T-helper 2 cell treated with Interferon-gamma antibody and Interleukin-4, amounts not matched to agents 5 μg/mL and 100 μg/mL, for 36 hours (primary cell): Measurements from ENCODE around the gene TSGA10.
A peak's percentile ranks its signal among the peaks of the same experiment; 100 is the strongest.
"Not testable (repeated sequence)": the region's sequence is repeated elsewhere in the genome, so short reads cannot be mapped to it uniquely, and the experiment has no call there.

Source experiments
- DNase-seq: peaks from one replicate; pipeline ENCODE4 v3.0.0; 2021; ENCODE audit warnings: low spot score
- H3K27ac Mint-ChIP-seq: one replicate; pipeline ENCODE4 v1.8.0; 2021; ENCODE audit warnings: mild to moderate bottlenecking, mixed read lengths
- H3K27me3 Mint-ChIP-seq: one replicate; pipeline ENCODE4 v1.8.0; 2021; ENCODE audit warnings: low read depth, mixed read lengths
- H3K36me3 Mint-ChIP-seq: one replicate; pipeline ENCODE4 v1.8.0; 2021; ENCODE audit warnings: low read depth, mixed read lengths
- H3K4me1 Mint-ChIP-seq: one replicate; pipeline ENCODE4 v1.8.0; 2021; ENCODE audit warnings: low read depth, mixed read lengths
- H3K4me3 Mint-ChIP-seq: one replicate; pipeline ENCODE4 v1.8.0; 2022; ENCODE audit warnings: mild to moderate bottlenecking, moderate library complexity, mixed read lengths
- H3K9me3 Mint-ChIP-seq: one replicate; pipeline ENCODE4 v1.8.0; 2021; ENCODE audit warnings: mixed read lengths

TSGA10 gene

DNA sequence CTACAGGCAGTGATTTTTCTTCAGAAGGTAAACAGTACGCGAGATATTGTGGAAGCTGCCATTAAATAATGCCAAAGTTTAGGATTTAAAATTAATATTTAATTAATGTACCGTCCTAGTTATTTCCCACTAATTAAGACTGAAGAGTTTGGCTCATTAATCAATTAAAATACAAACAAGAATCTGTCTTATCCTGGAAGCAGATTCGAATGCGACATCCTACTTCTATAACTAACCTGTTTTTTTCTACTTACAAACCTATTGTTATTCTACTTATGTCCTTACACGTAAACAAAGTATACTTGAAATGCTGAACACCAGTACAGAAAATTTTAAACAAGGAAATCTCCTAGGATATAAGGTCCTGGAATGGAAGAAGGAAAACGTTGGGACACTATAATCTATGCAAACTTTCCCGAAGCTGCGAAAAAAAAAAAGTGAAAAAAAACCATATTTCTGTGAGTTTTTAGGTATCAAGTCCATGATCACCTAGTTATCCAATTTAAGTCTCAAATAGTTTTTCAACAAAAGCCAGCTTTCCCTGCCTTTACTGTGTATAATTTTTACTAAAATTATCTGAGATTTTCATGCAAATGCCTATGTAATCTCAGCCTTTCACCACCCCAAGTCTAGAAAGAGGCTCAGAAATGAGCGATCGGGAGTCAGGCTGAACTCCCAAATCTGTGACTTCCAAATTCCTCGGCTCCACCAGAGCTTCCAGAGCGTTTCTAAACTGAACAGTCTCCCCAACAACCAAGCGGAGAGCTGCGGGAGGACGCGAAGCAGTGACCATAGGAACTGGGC, 14.5 kb downstream of the TSGA10 start:
- H3K27me3 Mint-ChIP-seq, result peaks cover 27% of the 10 kb centered on the region
- no peak for DNase-seq
- H3K9me3 Mint-ChIP-seq, result no peaks in the 10 kb centered on the region
- H3K4me1 Mint-ChIP-seq, result peaks cover 6% of the 10 kb centered on the region
- peak overlapping the region; percentile 79 for H3K27ac Mint-ChIP-seq
- no peaks in the 10 kb centered on the region for H3K36me3 Mint-ChIP-seq
- peak overlapping the region; percentile 93 for H3K4me3 Mint-ChIP-seq

DNA sequence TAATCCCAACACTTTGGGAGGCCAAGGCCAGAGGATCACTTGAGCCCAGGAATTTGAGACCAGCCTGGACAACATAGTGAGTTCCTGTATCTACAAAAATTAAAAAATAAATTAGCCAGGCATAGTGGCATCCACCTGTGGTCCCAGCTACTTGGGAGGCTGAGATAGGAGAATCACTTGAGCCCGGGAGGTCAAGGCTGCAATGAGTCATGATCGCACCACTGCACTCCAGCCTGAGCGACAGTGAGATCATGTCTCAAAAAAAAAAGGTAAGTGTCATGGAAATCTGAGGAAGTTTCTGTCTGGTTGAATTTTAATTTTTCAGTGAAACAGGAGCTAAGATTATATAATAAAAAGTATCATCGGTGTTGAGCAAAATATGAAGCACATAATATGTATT, 15.7 kb downstream of the TSGA10 start:
- peaks cover 29% of the 10 kb centered on the region for H3K27me3 Mint-ChIP-seq
- H3K27ac Mint-ChIP-seq, result no peak overlapping the region
- peaks cover 6% of the 10 kb centered on the region for H3K4me1 Mint-ChIP-seq
- no peaks in the 10 kb centered on the region for H3K36me3 Mint-ChIP-seq
- H3K4me3 Mint-ChIP-seq, result no peak overlapping the region
- peaks cover 3% of the 10 kb centered on the region for H3K9me3 Mint-ChIP-seq
- no peak for DNase-seq

DNA sequence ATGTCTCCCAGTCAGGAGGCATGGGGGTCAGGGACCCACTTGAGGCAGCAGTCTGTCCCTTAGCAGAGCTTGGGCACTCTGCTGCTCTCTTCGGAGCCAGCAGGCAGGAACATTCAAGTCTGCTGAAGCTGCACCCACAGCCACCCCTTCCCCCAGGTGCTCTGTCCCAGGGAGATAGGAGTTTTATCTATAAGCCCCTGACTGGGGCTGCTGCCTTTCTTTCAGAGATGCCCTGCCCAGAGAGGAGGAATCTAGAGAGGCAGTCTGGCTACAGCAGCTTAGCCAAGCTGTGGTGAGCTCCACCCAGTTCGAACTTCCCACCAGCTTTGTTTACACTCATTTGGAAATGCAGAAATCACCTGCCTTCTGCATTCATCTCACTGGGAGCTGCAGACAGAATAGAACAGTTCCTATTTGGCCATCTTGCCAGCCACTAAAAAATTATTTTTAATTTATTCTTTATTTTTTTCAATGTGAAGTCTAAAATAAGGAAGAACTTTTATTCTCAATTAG, 19.6 kb downstream of the TSGA10 start:
- not testable (repeated sequence) for H3K27ac Mint-ChIP-seq, H3K4me1 Mint-ChIP-seq, H3K4me3 Mint-ChIP-seq, H3K36me3 Mint-ChIP-seq, DNase-seq
- Mint-ChIP-seq H3K27me3 (peaks cover 23% of the 10 kb centered on the region), H3K9me3 (peaks cover 34% of the 10 kb centered on the region)

DNA sequence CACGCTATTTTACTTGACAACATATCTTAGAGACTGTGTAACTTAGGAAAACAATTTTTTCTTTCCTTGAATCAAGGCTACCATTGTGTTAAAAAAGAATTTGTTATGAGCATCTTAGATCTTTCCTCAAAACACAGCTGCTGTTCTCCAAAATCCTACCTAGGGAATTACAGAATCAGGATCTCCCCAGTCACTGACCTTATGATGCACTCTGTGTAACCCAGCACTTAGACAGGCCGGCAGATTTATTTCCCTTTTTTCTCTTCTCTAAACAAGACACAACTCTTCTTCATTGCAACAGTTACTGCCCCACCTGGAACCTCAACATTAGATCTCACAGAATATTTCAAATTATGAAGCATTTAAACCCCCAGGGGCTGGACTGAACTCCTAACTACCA, 26.8 kb downstream of the TSGA10 start:
- Mint-ChIP-seq H3K9me3 (peaks cover 28% of the 10 kb centered on the region), H3K4me1 (no peaks in the 10 kb centered on the region), H3K4me3 (no peak overlapping the region), H3K36me3 (no peaks in the 10 kb centered on the region), H3K27me3 (peaks cover 4% of the 10 kb centered on the region), H3K27ac (no peak overlapping the region)
- no peak for DNase-seq

DNA sequence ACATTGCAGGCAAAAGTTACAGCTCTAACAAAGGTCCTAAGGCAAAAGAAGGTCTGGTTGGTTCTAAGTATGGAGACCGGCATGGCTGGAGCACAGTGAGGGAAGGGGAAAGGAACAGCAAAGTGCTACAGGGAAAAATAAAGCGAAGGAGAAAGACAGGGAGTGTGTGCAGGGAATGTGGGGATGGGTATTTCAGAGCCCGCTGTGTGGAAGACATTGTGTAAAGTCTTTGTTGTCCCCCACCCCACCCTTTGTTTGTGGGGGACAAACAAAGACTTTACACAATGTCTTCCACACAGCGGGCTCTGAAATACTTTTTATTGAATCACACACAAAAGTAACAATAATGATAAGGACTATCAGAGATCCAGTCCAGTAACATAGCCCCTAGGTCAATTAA, 42.1 kb downstream of the TSGA10 start:
- Mint-ChIP-seq H3K4me1 (no peaks in the 10 kb centered on the region), H3K36me3 (no peaks in the 10 kb centered on the region)

DNA sequence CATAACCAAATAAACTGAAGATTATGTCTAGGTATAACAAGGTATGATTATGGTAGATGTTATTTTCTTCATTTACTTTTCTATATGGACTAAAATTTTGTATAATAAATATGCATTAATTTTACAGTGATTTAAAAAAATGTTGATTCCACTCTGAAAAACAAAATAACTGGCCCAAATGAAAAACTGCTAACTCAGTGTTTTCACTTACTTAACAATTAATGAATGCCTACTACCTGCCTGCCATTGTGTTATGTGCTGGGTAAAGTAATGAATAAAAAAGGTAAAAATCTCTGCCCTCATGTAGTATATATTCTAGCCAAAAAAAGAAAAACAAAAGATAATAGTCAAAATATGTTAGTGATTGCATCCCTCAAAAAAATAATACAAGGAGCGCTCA, 42.8 kb downstream of the TSGA10 start:
- no peak overlapping the region for H3K27ac Mint-ChIP-seq
- no peaks in the 10 kb centered on the region for H3K36me3 Mint-ChIP-seq
- no peak overlapping the region for H3K4me3 Mint-ChIP-seq
- H3K9me3 Mint-ChIP-seq, result no peaks in the 10 kb centered on the region
- H3K4me1 Mint-ChIP-seq, result no peaks in the 10 kb centered on the region
- DNase-seq, result no peak
- H3K27me3 Mint-ChIP-seq, result peaks cover 7% of the 10 kb centered on the region

More for the DNA sequence above, 42.1 kb downstream of the TSGA10 start:
- Mint-ChIP-seq H3K4me3 (no peak overlapping the region), H3K9me3 (no peaks in the 10 kb centered on the region), H3K27me3 (peaks cover 7% of the 10 kb centered on the region), H3K27ac (no peak overlapping the region)
- no peak for DNase-seq

DNA sequence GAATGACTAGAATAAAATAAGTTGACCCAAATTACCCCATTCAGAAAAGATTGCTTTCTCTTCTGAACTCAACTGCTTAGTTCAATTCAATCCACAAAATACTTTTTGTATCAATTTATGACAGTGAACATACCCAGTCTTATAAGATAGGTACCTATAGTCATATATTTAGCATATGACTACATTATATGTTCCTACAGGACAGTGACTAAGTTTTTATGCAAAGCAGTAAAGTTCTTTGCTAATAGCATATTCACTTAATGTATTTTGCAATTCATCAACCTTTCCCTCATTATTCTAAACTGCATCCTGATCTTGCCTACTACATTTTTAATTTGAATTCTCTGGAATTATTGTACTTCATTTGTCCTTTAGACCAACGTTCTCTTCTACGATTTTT, 43.5 kb downstream of the TSGA10 start:
- Mint-ChIP-seq H3K27ac (no peak overlapping the region), H3K4me1 (no peaks in the 10 kb centered on the region), H3K4me3 (no peak overlapping the region), H3K9me3 (no peaks in the 10 kb centered on the region), H3K27me3 (peaks cover 6% of the 10 kb centered on the region), H3K36me3 (no peaks in the 10 kb centered on the region)
- DNase-seq, result no peak

DNA sequence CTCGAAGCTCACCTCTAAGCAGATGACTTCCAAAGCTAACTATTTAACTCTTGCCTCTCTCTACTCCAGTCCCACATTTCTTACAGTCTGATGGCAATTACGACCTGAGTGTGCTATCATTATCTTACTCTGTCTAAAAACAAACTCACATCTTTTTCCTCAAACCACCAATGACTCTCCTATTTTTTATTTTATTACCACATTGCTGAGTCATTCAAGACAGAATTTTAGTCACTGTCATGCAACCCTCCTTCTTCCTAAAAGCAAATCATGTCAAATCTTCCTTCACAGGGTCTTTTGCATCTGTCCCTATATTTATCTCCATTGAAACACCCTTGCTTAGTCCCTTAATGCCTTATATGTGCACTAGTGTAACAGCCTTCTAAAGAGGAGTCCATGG, 47.8 kb downstream of the TSGA10 start:
- Mint-ChIP-seq H3K27ac (no peak overlapping the region), H3K36me3 (no peaks in the 10 kb centered on the region), H3K27me3 (no peaks in the 10 kb centered on the region), H3K4me1 (no peaks in the 10 kb centered on the region), H3K9me3 (no peaks in the 10 kb centered on the region), H3K4me3 (no peak overlapping the region)
- DNase-seq, result no peak

DNA sequence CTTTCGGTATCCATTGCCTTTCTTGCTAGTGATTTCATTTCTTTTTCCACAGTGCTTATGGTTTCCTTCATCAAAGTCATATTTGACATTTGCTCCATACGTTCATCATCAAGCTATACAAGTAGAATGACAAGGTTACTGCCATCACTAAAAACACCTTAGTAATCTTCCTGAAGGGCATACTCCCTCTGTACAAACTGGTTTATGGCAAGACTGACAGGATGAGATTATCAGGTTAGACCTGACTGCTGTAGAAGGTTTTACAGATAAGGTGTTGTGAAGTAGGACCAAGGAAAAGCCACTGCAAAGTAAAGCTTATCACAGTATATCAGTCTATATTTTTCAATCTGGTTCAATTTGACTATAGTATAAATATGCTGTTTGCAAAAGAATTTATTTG, 50.7 kb downstream of the TSGA10 start:
- Mint-ChIP-seq H3K36me3 (no peaks in the 10 kb centered on the region), H3K27me3 (no peaks in the 10 kb centered on the region), H3K9me3 (no peaks in the 10 kb centered on the region), H3K4me1 (peaks cover 2% of the 10 kb centered on the region), H3K27ac (no peak overlapping the region), H3K4me3 (no peak overlapping the region)
- DNase-seq, result no peak

DNA sequence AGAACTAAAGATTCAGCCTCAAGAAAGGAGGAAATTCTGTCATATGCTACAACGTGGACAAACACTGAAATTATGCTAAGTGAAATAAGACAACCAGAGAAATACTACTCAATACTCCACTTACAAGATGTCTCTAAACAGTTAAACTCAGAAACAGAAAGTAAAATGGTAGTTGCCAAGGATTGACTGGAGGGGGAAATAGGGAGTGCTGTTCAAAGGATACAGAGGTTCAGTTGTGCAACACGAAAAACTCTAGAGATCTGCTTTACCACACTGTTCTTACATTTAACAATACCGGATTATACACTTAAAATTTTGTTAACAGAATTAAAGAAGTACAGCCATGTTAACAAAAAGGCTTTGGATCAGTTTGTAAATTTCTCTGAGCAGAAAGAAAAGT, 53.0 kb downstream of the TSGA10 start:
- Mint-ChIP-seq H3K27me3 (no peaks in the 10 kb centered on the region), H3K4me1 (peaks cover 2% of the 10 kb centered on the region), H3K9me3 (no peaks in the 10 kb centered on the region), H3K36me3 (no peaks in the 10 kb centered on the region), H3K27ac (no peak overlapping the region), H3K4me3 (no peak overlapping the region)
- DNase-seq, result no peak

DNA sequence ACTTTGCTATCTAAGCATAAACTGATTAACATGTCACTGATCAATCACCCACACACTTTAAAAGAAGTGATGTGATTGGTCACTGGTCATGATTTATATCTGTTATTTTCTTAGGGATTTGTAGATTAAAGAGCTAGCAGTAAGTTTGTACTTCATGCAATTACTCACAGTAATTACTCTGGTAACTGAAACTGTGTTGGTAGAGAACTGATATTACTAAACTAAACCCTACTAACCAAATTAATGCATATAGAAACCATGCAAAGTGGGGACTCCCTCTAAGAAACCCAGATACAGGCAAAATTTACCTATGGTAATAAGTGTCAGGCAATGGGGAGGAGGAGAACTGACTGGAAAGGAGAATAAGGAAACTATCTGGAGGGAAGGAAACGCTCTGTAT, 58.0 kb downstream of the TSGA10 start:
- no peak overlapping the region for H3K4me3 Mint-ChIP-seq
- no peak overlapping the region for H3K27ac Mint-ChIP-seq
- no peaks in the 10 kb centered on the region for H3K36me3 Mint-ChIP-seq
- DNase-seq, result no peak
- H3K27me3 Mint-ChIP-seq, result peaks cover 16% of the 10 kb centered on the region
- peaks cover 2% of the 10 kb centered on the region for H3K4me1 Mint-ChIP-seq
- peaks cover 11% of the 10 kb centered on the region for H3K9me3 Mint-ChIP-seq

DNA sequence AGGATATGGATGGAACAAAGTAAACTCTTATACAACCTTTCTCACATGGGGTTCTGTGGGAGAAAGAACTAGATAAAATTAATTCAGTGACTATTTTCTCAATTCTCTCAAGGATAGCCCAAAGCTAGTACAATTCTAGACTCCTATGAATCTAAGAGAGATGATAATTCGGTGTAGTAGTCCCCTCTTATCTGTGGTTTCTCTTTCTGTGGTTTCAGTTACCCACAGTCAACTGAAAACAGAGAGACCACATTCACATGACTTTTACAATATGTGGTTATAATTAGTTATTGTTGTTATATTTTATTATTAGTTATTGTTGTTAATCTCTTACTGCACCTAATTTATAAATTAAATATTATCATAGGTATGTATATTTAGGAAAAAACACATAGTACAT, 66.7 kb downstream of the TSGA10 start:
- Mint-ChIP-seq H3K4me1 (peaks cover 3% of the 10 kb centered on the region), H3K27me3 (peaks cover 56% of the 10 kb centered on the region), H3K36me3 (no peaks in the 10 kb centered on the region), H3K4me3 (no peak overlapping the region), H3K9me3 (no peaks in the 10 kb centered on the region), H3K27ac (no peak overlapping the region)
- DNase-seq, result no peak

DNA sequence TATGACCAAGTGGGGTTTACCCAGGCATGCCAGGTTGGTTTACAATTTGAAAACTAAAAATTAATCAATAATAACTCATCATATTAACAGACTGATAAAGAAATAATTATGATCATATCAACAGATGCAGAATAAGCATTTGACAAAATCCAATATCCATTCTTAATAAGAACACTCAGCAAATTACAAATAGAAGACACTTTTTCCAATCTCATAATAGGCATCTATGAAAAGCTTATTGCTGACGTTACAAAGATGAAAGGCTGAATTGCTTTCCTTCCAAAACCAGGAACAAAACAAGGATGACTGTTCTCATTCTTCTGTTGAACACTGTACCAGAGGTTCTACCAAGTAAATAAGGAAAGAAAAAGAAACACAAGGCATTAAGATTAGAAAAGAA, 68.4 kb downstream of the TSGA10 start:
- DNase-seq, result no peak
- Mint-ChIP-seq H3K36me3 (no peaks in the 10 kb centered on the region), H3K4me3 (no peak overlapping the region), H3K9me3 (no peaks in the 10 kb centered on the region), H3K27me3 (peaks cover 50% of the 10 kb centered on the region), H3K27ac (no peak overlapping the region), H3K4me1 (peaks cover 3% of the 10 kb centered on the region)

DNA sequence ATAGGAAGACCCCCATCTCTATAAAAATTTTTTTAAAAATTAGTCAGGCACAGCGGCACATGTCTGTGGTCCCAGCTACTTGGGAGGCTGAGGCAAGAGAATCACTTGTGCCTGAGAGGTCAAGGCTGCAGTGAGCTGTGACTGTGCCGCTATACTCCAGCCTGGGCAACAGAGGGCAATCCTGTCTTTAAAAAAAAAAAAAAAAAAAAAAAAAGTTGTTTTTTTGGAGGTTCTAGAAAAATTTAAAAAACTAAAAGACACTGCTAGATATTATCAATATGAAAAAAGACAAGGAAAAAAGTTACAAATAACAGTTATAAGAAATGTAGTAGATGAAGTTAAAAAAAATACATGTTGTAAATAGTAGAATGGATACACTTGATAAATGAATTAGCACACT, 69.3 kb downstream of the TSGA10 start:
- Mint-ChIP-seq H3K4me3 (no peak overlapping the region), H3K27ac (no peak overlapping the region), H3K9me3 (no peaks in the 10 kb centered on the region), H3K27me3 (peaks cover 44% of the 10 kb centered on the region), H3K4me1 (peaks cover 3% of the 10 kb centered on the region), H3K36me3 (no peaks in the 10 kb centered on the region)
- DNase-seq, result no peak

DNA sequence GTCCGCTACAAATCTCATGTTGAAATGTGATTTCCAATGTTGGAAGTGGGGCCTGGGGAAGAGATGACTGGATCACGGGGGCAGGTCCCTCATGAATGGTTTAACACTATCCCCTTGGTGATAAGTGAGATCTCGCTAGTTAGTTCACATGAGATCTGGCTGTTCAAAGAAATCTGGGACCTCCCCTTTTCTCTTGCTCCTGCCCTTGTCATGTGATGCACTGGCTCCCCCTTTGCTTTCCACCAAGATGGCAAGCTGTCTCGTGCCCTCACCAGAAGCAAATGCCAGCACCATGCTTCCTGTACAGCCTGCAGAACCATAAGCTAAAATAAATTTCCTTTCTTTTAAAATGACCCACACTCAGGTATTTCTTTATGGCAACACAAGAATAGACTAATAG, 70.5 kb downstream of the TSGA10 start:
- Mint-ChIP-seq H3K9me3 (no peaks in the 10 kb centered on the region), H3K27ac (no peak overlapping the region), H3K4me1 (peaks cover 3% of the 10 kb centered on the region), H3K36me3 (no peaks in the 10 kb centered on the region), H3K27me3 (peaks cover 40% of the 10 kb centered on the region), H3K4me3 (no peak overlapping the region)
- no peak for DNase-seq
